OCI-LY7 (cell line): ENCODE results near the gene IARS2. TPM values are rescaled to one million over a fixed set of nuclear protein-coding genes. Genes with fewer than 3 reads are reported as not detected.

Source experiments
- Bru-seq: library from RNA; stranded (reverse); fragments of 400-500 nt; gene quantifications from one replicate; lab custom pipeline; 2021; lab: Mats Ljungman, UMichigan
- BruChase-seq, 2 experiments: library from RNA; stranded (reverse); fragments of 400-500 nt; gene quantifications; one replicate each; lab custom pipeline; 2021; lab: Mats Ljungman, UMichigan
- BruUV-seq: library from RNA; stranded (reverse); fragments of 400-500 nt; replicated peaks from 2 replicates; lab custom pipeline; 2021; lab: Mats Ljungman, UMichigan
- CTCF ChIA-PET: fragments of 300-600 bp; sonication (Branson Sonifier 250); formaldehyde crosslinking; loops from one replicate; lab custom pipeline; 2022; ENCODE audit warnings: antibody characterized with exemption; ENCODE audit not compliant: unreplicated experiment; lab: Charles Lee
- POLR2A ChIA-PET: fragments of 300-600 bp; sonication (Branson Sonifier 250); formaldehyde crosslinking; loops from one replicate; lab custom pipeline; 2022; ENCODE audit warnings: antibody characterized with exemption; lab: Charles Lee
- DNase-seq: peaks from one replicate; pipeline ENCODE4 v3.0.0-alpha.2; 2015; ENCODE audit warnings: low spot score
- H2AFZ ChIP-seq: fragments of 200-600 bp; sonication (generic), shearing (Covaris generic); 2 replicates; pipeline ENCODE4 v1.6.1; 2014; ENCODE audit warnings: mild to moderate bottlenecking, antibody characterized with exemption, low read length, moderate library complexity
- H3K27ac ChIP-seq: fragments of 200-600 bp; sonication (generic); 2 replicates; pipeline ENCODE4 v1.5.1; 2014; ENCODE audit warnings: mixed run types, low read depth, mild to moderate bottlenecking, moderate library complexity, low read length, inconsistent platforms; ENCODE audit not compliant: poor library complexity, severe bottlenecking
- H3K36me3 ChIP-seq: fragments of 200-600 bp; sonication (generic); 2 replicates; pipeline ENCODE4 v1.6.1; 2014; ENCODE audit warnings: mild to moderate bottlenecking, antibody characterized with exemption, low read length, moderate library complexity, mixed read lengths; ENCODE audit not compliant: insufficient read depth
- H3K4me1 ChIP-seq: fragments of 200-600 bp; sonication (generic); 2 replicates; pipeline ENCODE4 v1.5.1; 2014; ENCODE audit warnings: mild to moderate bottlenecking, low read length; ENCODE audit not compliant: insufficient read depth, poor library complexity, severe bottlenecking
- H3K4me2 ChIP-seq: fragments of 200-600 bp; sonication (generic); 2 replicates; pipeline ENCODE4 v1.6.1; 2014; ENCODE audit warnings: mild to moderate bottlenecking, low read length
- H3K4me3 ChIP-seq: fragments of 200-600 bp; sonication (generic); 2 replicates; pipeline ENCODE4 v1.5.1; 2014; ENCODE audit warnings: mild to moderate bottlenecking, low read depth, low read length; ENCODE audit not compliant: poor library complexity, severe bottlenecking
- H3K79me2 ChIP-seq: fragments of 200-600 bp; sonication (generic); 2 replicates; pipeline ENCODE4 v1.6.1; 2016; ENCODE audit warnings: low read depth, mild to moderate bottlenecking, low read length, moderate library complexity, mixed read lengths; ENCODE audit not compliant: insufficient read depth
- H3K9me2 ChIP-seq: fragments of 200-600 bp; sonication (generic); 2 replicates; pipeline ENCODE4 v1.6.1; 2016; ENCODE audit warnings: mild to moderate bottlenecking, low read length, mixed read lengths; ENCODE audit not compliant: insufficient read depth
- H3K9me3 ChIP-seq: fragments of 200-600 bp; sonication (generic); 2 replicates; pipeline ENCODE4 v1.6.1; 2014; ENCODE audit warnings: mild to moderate bottlenecking, mixed run types, low read length, mixed read lengths
- H4K20me1 ChIP-seq: fragments of 200-600 bp; sonication (generic); 2 replicates; pipeline ENCODE4 v1.6.1; 2014; ENCODE audit warnings: mild to moderate bottlenecking, antibody characterized with exemption, low read length, moderate library complexity, mixed read lengths; ENCODE audit not compliant: insufficient read depth
- EZH2phosphoT487 ChIP-seq: fragments of 200-600 bp; sonication (generic); IDR thresholded peaks from 2 replicates; pipeline ENCODE4 v1.6.1; 2018; ENCODE audit warnings: low read depth, borderline replicate concordance, mild to moderate bottlenecking, mixed run types, antibody characterized with exemption, low read length, moderate library complexity, mixed read lengths
- intact Hi-C: fragments of 100-400 bp; cut with micrococcal nuclease; formaldehyde crosslinking; loops from one replicate; pipeline ENCODE4 v1.10.0; 2022; ENCODE audit not compliant: unreplicated experiment
- long read RNA-seq: library from polyadenylated mRNA; stranded (forward); transcript quantifications from one replicate; pipeline ENCODE4 v2.0.0, GENCODE V29; 2022
- total RNA-seq, 2 experiments: library from RNA; depleted of rRNA in 1 of 2; stranded (reverse); fragments of >200 nt in 1 of 2; shearing (Covaris generic) in 1 of 2; gene quantifications; 2 replicates each; pipeline ENCODE4 v1.2.3, GENCODE V29; 2014 to 2022
- TF ChIP-seq, protein P1 (sequence below): fragments of 200-600 bp; sonication (generic); conservative IDR thresholded peaks from 2 replicates; pipeline ENCODE4 v1.5.1; 2014; ENCODE audit warnings: mild to moderate bottlenecking, antibody characterized with exemption, low read length, moderate library complexity, mixed read lengths

Gene IARS2
- 57.2 and 62.6 TPM in 2 replicates for total RNA-seq (2014; rRNA removed; shearing (Covaris generic))
- 90.2 and 91.3 TPM in 2 replicates for total RNA-seq (2022)
- Bru-seq, nascent RNA, result percentile 79 among the genes with signal in this experiment
- percentile 90 among the genes with signal in this experiment for BruChase-seq, experiment 1, labeled RNA remaining after a 6-hour chase
- percentile 78 among the genes with signal in this experiment for BruChase-seq, experiment 2, labeled RNA remaining after a 2-hour chase
- long read RNA-seq, transcript IARS2-201 (23 exons, 3,560 nt), result major isoform, 255 of 286 reads
- long read RNA-seq, partial matches to known transcripts, result 23 of 286 reads
- long read RNA-seq, other reads (novel, unspliced or antisense), result 8 of 286 reads

DNA sequence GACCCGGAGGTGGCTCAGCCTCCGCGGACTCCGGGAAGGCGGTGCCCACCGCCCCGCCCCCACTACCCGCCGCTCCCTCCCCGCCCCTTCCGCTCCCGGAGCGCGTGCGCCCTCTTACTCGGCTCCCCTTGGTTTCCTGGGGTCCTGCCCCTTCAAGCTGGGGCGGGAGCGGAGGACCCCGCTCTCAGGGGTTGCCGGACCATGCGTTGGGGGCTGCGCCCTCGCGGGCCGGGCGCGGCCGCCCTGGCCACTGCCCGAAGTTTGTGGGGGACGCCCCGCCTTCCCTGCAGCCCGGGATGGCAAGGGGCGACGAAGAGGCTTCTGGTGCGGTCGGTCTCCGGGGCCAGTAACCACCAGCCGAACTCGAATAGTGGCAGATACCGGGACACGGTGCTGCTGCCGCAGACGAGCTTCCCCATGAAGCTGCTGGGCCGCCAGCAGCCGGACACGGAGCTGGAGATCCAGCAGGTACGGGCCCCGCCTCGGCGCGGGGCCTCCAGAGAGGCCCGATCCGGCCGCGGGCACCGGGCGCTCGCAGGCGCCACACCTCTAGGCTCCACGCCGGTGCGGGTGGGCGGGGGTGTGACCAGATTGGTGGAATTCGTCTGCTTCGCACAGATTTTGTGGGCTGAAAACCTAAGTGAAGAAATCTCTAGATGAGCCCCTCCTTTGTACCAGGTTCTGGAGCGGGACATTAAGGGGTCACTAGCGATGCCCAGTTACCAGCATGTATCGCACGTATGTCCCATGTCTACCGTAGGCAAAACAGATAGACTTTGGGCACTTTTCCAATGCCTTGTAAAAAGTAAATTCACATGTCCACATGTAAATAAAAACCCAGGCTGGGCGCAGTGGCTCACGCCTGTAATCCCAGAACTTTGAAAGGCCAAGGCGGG is at the start of gene IARS2:
IARS2 (plus strand) TSS at position 117 of the 896 bp plus-strand sequence; CDS start at position 202, 85 bp downstream.
- H3K9me3 ChIP-seq, result no peaks in the 10 kb centered on the region
- peak within 1 kb of the TSS; percentile 89 for H3K4me2 ChIP-seq
- H3K9me2 ChIP-seq, result no peaks in the 10 kb centered on the region
- POLR2A ChIA-PET, result interaction anchor here (0.6 to 1.6 kb wide), 6 partner anchors 9 to 1971 kb away, joined by 3 to 7 read pairs (median 4); no protein-coding TSS in a partner anchor
- peak within 1 kb of the TSS; percentile 47 for H3K27ac ChIP-seq
- peak; percentile 92 for DNase-seq
- peaks cover 29% of the 10 kb centered on the region for H3K79me2 ChIP-seq
- peak within 1 kb of the TSS; percentile 82 for H2AFZ ChIP-seq
- CTCF ChIA-PET, result interaction anchor here (0.6 kb wide), 1 partner anchor 21 kb away, joined by 3 read pairs; no protein-coding TSS in a partner anchor
- intact Hi-C loops, result loop anchor here (5.0 kb wide), 1 partner anchor 1807 kb away; the partner anchor contains the start of gene RRP15
- no peak for TF ChIP-seq EZH2phosphoT487
- TF ChIP-seq, protein P1, sequence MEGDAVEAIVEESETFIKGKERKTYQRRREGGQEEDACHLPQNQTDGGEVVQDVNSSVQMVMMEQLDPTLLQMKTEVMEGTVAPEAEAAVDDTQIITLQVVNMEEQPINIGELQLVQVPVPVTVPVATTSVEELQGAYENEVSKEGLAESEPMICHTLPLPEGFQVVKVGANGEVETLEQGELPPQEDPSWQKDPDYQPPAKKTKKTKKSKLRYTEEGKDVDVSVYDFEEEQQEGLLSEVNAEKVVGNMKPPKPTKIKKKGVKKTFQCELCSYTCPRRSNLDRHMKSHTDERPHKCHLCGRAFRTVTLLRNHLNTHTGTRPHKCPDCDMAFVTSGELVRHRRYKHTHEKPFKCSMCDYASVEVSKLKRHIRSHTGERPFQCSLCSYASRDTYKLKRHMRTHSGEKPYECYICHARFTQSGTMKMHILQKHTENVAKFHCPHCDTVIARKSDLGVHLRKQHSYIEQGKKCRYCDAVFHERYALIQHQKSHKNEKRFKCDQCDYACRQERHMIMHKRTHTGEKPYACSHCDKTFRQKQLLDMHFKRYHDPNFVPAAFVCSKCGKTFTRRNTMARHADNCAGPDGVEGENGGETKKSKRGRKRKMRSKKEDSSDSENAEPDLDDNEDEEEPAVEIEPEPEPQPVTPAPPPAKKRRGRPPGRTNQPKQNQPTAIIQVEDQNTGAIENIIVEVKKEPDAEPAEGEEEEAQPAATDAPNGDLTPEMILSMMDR, result no peak
- H3K36me3 ChIP-seq, result peaks cover 26% of the 10 kb centered on the region
- no TSS peak for BruUV-seq
- peaks cover 25% of the 10 kb centered on the region for H3K4me1 ChIP-seq
- H4K20me1 ChIP-seq, result no peaks in the 10 kb centered on the region
- peak within 1 kb of the TSS; percentile 87 for H3K4me3 ChIP-seq

- H2AFZ ChIP-seq, result peak overlapping the region; percentile 60; the same call in 1 of the 2 replicates
- TF ChIP-seq EZH2phosphoT487, result no peak
- TF ChIP-seq, protein P1, result no peak
- H3K4me3 ChIP-seq, result peak overlapping the region; percentile 89
- H3K79me2 ChIP-seq, result peaks cover 58% of the 10 kb centered on the region
- peak overlapping the region; percentile 72 for H3K27ac ChIP-seq
- ChIA-PET POLR2A (interaction anchor here (0.6 to 1.1 kb wide), 5 partner anchors 22 to 253 kb away, joined by 3 to 5 read pairs (median 3); no protein-coding TSS in a partner anchor), CTCF (no interaction called here)
- H3K36me3 ChIP-seq, result peaks cover 44% of the 10 kb centered on the region
- H3K4me2 ChIP-seq, result peak overlapping the region; percentile 72
- H4K20me1 ChIP-seq, result peaks cover 12% of the 10 kb centered on the region; the same call in 1 of the 2 replicates
- no peaks in the 10 kb centered on the region for H3K9me3 ChIP-seq
- BruUV-seq, result no TSS peak
- H3K4me1 ChIP-seq, result peaks cover 25% of the 10 kb centered on the region
- intact Hi-C loops, result no loop called here
- DNase-seq, result peak; percentile 11
- no peaks in the 10 kb centered on the region for H3K9me2 ChIP-seq
Observed at GRCh38 chr1:220044678-220045355, 49.1 kb upstream of the IARS2 start.
